Neutrophil (primary cell): ENCODE data around the gene SGO2.

Source experiments
- H3K27ac ChIP-seq: fragments of 200-600 bp; sonication (generic); 2 replicates; pipeline ENCODE4 v1.5.1; 2016; ENCODE audit warnings: mild to moderate bottlenecking, moderate library complexity
- H3K27me3 ChIP-seq: fragments of 200-600 bp; sonication (generic); 2 replicates; pipeline ENCODE4 v1.6.0; 2016; ENCODE audit warnings: mild to moderate bottlenecking
- H3K36me3 ChIP-seq: fragments of 200-600 bp; sonication (generic); 2 replicates; pipeline ENCODE4 v1.5.1; 2017
- H3K4me1 ChIP-seq, 2 experiments: fragments of 200-600 bp in 1 of 2; sonication (generic) in 1 of 2; 1 replicate in 1 of 2; 2 replicates in 1 of 2; pipeline versions ENCODE4 v1.5.1 to v1.6.1; 2013 to 2016; ENCODE audit warnings: low read depth in 1 of 2, low read length in 1 of 2, mild to moderate bottlenecking in 1 of 2, moderate library complexity in 1 of 2; ENCODE audit not compliant: control insufficient read depth in 1 of 2, insufficient read depth in 1 of 2
- H3K4me3 ChIP-seq, 2 experiments: fragments of 200-600 bp in 1 of 2; sonication (generic) in 1 of 2; 1 replicate in 1 of 2; 2 replicates in 1 of 2; pipeline ENCODE4 v1.5.1; 2013 to 2016; ENCODE audit warnings: low read depth in 1 of 2, low read length in 1 of 2, mild to moderate bottlenecking in 1 of 2, moderate library complexity in 1 of 2
- H3K9me3 ChIP-seq: fragments of 200-600 bp; sonication (generic); 2 replicates; pipeline ENCODE4 v1.5.1; 2016
- TF ChIP-seq, protein P1 (sequence below): fragments of 200-600 bp; sonication (generic); IDR thresholded peaks from 2 replicates; pipeline ENCODE4 v1.5.1; 2016; ENCODE audit warnings: antibody characterized with exemption

Gene SGO2

GRCh38 chr2:200482194-200482593, 43.8 kb upstream of the SGO2 start:
- no peaks in the 10 kb centered on the region for H3K36me3 ChIP-seq
- no peaks in the 10 kb centered on the region for H3K9me3 ChIP-seq
- TF ChIP-seq, protein P1, sequence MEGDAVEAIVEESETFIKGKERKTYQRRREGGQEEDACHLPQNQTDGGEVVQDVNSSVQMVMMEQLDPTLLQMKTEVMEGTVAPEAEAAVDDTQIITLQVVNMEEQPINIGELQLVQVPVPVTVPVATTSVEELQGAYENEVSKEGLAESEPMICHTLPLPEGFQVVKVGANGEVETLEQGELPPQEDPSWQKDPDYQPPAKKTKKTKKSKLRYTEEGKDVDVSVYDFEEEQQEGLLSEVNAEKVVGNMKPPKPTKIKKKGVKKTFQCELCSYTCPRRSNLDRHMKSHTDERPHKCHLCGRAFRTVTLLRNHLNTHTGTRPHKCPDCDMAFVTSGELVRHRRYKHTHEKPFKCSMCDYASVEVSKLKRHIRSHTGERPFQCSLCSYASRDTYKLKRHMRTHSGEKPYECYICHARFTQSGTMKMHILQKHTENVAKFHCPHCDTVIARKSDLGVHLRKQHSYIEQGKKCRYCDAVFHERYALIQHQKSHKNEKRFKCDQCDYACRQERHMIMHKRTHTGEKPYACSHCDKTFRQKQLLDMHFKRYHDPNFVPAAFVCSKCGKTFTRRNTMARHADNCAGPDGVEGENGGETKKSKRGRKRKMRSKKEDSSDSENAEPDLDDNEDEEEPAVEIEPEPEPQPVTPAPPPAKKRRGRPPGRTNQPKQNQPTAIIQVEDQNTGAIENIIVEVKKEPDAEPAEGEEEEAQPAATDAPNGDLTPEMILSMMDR, result no peak
- no peaks in the 10 kb centered on the region for H3K4me1 ChIP-seq
- no peak overlapping the region for H3K4me3 ChIP-seq
- no peak overlapping the region for H3K27ac ChIP-seq
- H3K27me3 ChIP-seq, result no peaks in the 10 kb centered on the region

GRCh38 chr2:200483729-200484198, 42.2 kb upstream of the SGO2 start:
- TF ChIP-seq, protein P1, result no peak
- H3K4me1 ChIP-seq, result no peaks in the 10 kb centered on the region
- no peaks in the 10 kb centered on the region for H3K9me3 ChIP-seq

DNA sequence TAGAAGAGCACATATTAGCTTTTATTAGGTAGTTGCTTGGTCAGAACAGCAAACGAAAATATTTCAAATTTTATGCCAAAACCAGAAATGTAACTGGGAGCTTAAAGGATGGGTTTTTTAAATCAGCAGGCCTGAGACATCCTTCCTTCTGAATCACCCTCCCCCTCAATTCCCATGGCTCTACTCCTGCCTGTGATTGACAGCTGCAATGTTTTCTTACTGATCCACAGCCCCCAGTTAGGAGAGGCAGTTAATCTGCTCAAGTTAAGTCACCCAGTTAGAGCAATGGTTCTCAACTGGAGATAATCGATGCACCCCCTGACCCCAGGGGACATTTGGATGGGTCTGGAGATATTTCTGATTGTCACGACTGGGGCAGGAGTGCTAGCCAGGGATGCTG, 41.1 kb upstream of the SGO2 start:
- Histone ChIP-seq H3K9me3 (no peaks in the 10 kb centered on the region), H3K27me3 (no peaks in the 10 kb centered on the region), H3K27ac (no peak overlapping the region), H3K4me3 (no peak overlapping the region), H3K36me3 (peaks cover 17% of the 10 kb centered on the region), H3K4me1 (no peaks in the 10 kb centered on the region)
- TF ChIP-seq, protein P1, result no peak

More at GRCh38 chr2:200483729-200484198, 42.2 kb upstream of the SGO2 start:
- Histone ChIP-seq H3K27ac (no peak overlapping the region), H3K27me3 (no peaks in the 10 kb centered on the region), H3K36me3 (peaks cover 6% of the 10 kb centered on the region), H3K4me3 (no peak overlapping the region)

GRCh38 chr2:200486529-200486928, 39.5 kb upstream of the SGO2 start:
- Histone ChIP-seq H3K36me3 (peaks cover 33% of the 10 kb centered on the region), H3K9me3 (no peaks in the 10 kb centered on the region), H3K4me3 (no peak overlapping the region), H3K27me3 (no peaks in the 10 kb centered on the region), H3K4me1 (no peaks in the 10 kb centered on the region), H3K27ac (no peak overlapping the region)
- TF ChIP-seq, protein P1, result no peak

DNA sequence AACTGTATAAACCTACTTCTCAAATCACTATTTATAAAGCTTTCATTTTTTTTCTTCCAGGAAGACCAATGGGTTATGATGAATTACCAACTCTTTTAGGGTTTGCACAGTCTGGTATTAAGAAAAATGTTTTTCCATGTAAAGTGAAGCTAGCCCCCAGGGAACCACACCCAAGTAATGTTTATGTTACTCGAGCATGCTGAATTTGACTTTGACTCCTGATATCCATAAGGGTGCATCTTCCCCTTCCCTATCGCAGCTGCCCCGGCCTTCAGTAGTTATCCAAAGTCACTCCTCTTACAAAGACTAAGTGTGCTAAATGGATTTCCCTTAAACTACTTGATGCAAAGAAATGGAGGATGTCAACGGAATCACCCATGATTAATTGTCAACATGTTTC, 37.8 kb upstream of the SGO2 start:
- TF ChIP-seq, protein P1, result no peak
- Histone ChIP-seq H3K4me1 (no peaks in the 10 kb centered on the region), H3K9me3 (no peaks in the 10 kb centered on the region), H3K27ac (no peak overlapping the region), H3K27me3 (no peaks in the 10 kb centered on the region), H3K36me3 (peaks cover 50% of the 10 kb centered on the region), H3K4me3 (no peak overlapping the region)

- Histone ChIP-seq H3K27me3 (no peaks in the 10 kb centered on the region), H3K36me3 (peaks cover 60% of the 10 kb centered on the region), H3K27ac (no peak overlapping the region), H3K4me3 (no peak overlapping the region), H3K4me1 (no peaks in the 10 kb centered on the region), H3K9me3 (no peaks in the 10 kb centered on the region)
- TF ChIP-seq, protein P1, result no peak
Observed at GRCh38 chr2:200490001-200490400, 36.0 kb upstream of the SGO2 start.
